DOHH2 (cell line): Measurements from ENCODE around the gene RCN2.

ENCODE experiments used
- H3F3A ChIP-seq: fragments of 200-600 bp; sonication (generic), shearing (Covaris generic); 2 replicates; pipeline ENCODE4 v1.6.0; 2016; ENCODE audit warnings: antibody characterized with exemption, mild to moderate bottlenecking; ENCODE audit not compliant: control insufficient read depth, insufficient read depth
- H3K27ac ChIP-seq: fragments of 200-600 bp; sonication (generic); 2 replicates; pipeline ENCODE4 v1.5.1; 2014; ENCODE audit warnings: low read depth, mild to moderate bottlenecking, low read length, moderate library complexity
- H3K27me3 ChIP-seq: fragments of 200-600 bp; sonication (generic); 2 replicates; pipeline ENCODE4 v1.6.1; 2014; ENCODE audit warnings: mild to moderate bottlenecking, low read length, mixed read lengths; ENCODE audit not compliant: control insufficient read depth
- H3K36me3 ChIP-seq: fragments of 200-600 bp; sonication (generic); 2 replicates; pipeline ENCODE4 v1.6.1; 2014; ENCODE audit warnings: mild to moderate bottlenecking, low read length, moderate library complexity, mixed read lengths; ENCODE audit not compliant: control insufficient read depth
- H3K4me1 ChIP-seq: fragments of 200-600 bp; sonication (generic); 2 replicates; pipeline ENCODE4 v1.6.1; 2014; ENCODE audit warnings: mild to moderate bottlenecking, low read length, mixed read lengths; ENCODE audit not compliant: control insufficient read depth
- H3K4me2 ChIP-seq: fragments of 200-600 bp; sonication (generic); 2 replicates; pipeline ENCODE4 v1.6.0; 2014; ENCODE audit warnings: mild to moderate bottlenecking, low read length, moderate library complexity
- H3K4me3 ChIP-seq: fragments of 200-600 bp; sonication (generic); 2 replicates; pipeline ENCODE4 v1.5.1; 2014; ENCODE audit warnings: mild to moderate bottlenecking, low read length, mixed read lengths
- H3K79me2 ChIP-seq: fragments of 200-600 bp; sonication (generic); 2 replicates; pipeline ENCODE4 v1.6.1; 2014; ENCODE audit warnings: mild to moderate bottlenecking, low read length, mixed read lengths; ENCODE audit not compliant: control insufficient read depth
- H3K9me2 ChIP-seq: fragments of 200-600 bp; sonication (generic); replicated peaks from 2 replicates; pipeline ENCODE4 v1.6.1; 2014; ENCODE audit warnings: mild to moderate bottlenecking, low read length, mixed read lengths; ENCODE audit not compliant: control insufficient read depth
- H3K9me3 ChIP-seq: fragments of 200-600 bp; sonication (generic); 2 replicates; pipeline ENCODE4 v1.6.1; 2014; ENCODE audit warnings: antibody characterized with exemption, low read length, mixed read lengths; ENCODE audit not compliant: control insufficient read depth, insufficient read depth
- H4K20me1 ChIP-seq: fragments of 200-600 bp; sonication (generic); 2 replicates; pipeline ENCODE4 v1.6.0; 2014; ENCODE audit warnings: low read depth, mild to moderate bottlenecking, antibody characterized with exemption, low read length, moderate library complexity; ENCODE audit not compliant: control insufficient read depth, insufficient read depth
- CTCF ChIP-seq: fragments of 200-600 bp; sonication (generic); IDR thresholded peaks from one replicate; pipeline ENCODE4 v1.5.1; 2014; ENCODE audit warnings: antibody characterized with exemption, mild to moderate bottlenecking, low read depth, low read length; ENCODE audit not compliant: poor library complexity, severe bottlenecking
- EZH2phosphoT487 ChIP-seq: fragments of 200-600 bp; sonication (generic); IDR thresholded peaks from 2 replicates; pipeline ENCODE4 v1.6.1; 2017; ENCODE audit warnings: borderline replicate concordance, mild to moderate bottlenecking, antibody characterized with exemption, low read length, moderate library complexity, mixed read lengths

Gene RCN2

DNA sequence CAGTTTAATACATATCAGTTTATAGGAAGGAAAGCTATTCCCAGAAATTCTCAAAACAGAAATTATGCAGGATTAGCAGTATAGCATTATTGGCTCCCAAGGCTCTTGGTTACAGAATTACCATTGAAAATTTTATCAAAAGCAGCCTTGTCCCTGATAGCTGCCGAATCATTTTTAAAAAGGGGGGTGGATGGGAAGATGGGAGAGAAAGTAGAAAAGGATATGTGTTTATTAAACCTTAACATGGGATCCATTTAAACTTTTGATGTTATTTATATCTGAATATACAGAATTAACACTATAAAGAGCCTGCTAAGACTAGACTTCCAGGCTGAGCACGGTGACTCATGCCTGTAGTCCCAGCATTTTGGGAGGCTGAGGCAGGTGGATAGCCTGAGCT lies 10.8 kb downstream of the RCN2 start:
- Histone ChIP-seq H3K4me1 (peaks cover 10% of the 10 kb centered on the region), H3K9me3 (no peaks in the 10 kb centered on the region), H3K36me3 (peaks cover 9% of the 10 kb centered on the region), H3K27me3 (no peaks in the 10 kb centered on the region), H3K4me2 (no peak overlapping the region), H3F3A (no peaks in the 10 kb centered on the region), H3K9me2 (no peaks in the 10 kb centered on the region), H3K4me3 (no peak overlapping the region), H3K79me2 (no peaks in the 10 kb centered on the region), H3K27ac (no peak overlapping the region), H4K20me1 (no peaks in the 10 kb centered on the region)
- TF ChIP-seq EZH2phosphoT487: no peak
- no peak for TF ChIP-seq CTCF

GRCh38 chr15:76945494-76946093 lies 14.0 kb downstream of the RCN2 start:
- Histone ChIP-seq H3K36me3 (peaks cover 18% of the 10 kb centered on the region), H3K9me3 (no peaks in the 10 kb centered on the region), H4K20me1 (no peaks in the 10 kb centered on the region), H3K27ac (no peak overlapping the region), H3K4me3 (no peak overlapping the region), H3K4me2 (no peak overlapping the region), H3K79me2 (no peaks in the 10 kb centered on the region), H3K4me1 (peaks cover 20% of the 10 kb centered on the region), H3K9me2 (no peaks in the 10 kb centered on the region), H3K27me3 (no peaks in the 10 kb centered on the region), H3F3A (no peaks in the 10 kb centered on the region)
- TF ChIP-seq CTCF: no peak
- TF ChIP-seq EZH2phosphoT487: no peak

GRCh38 chr15:76947454-76947853 lies 15.9 kb downstream of the RCN2 start:
- H3K79me2 ChIP-seq: no peaks in the 10 kb centered on the region
- TF ChIP-seq CTCF (no peak), EZH2phosphoT487 (no peak)
- H3K27ac ChIP-seq: no peak overlapping the region
- H3K4me1 ChIP-seq: peaks cover 23% of the 10 kb centered on the region
- no peaks in the 10 kb centered on the region for H3K9me2 ChIP-seq
- no peaks in the 10 kb centered on the region for H3K9me3 ChIP-seq
- peak overlapping the region; percentile 42 for H3K4me2 ChIP-seq
- peaks cover 24% of the 10 kb centered on the region for H3K36me3 ChIP-seq
- no peaks in the 10 kb centered on the region for H3F3A ChIP-seq
- H3K4me3 ChIP-seq: peak overlapping the region; percentile 0; the same call in 1 of the 2 replicates
- H4K20me1 ChIP-seq: no peaks in the 10 kb centered on the region
- H3K27me3 ChIP-seq: no peaks in the 10 kb centered on the region
